ENCODE results near the gene GNG2. TPM values are rescaled to one million over a fixed set of nuclear protein-coding genes. Genes with fewer than 3 reads are reported as not detected.

GNG2 gene
- total and polyA plus RNA-seq, 10 of the 15 experiments (the other 5 are each of a cell fraction or from before 2014, with no cell fraction given), result 31.6 to 114 (median 66.4) TPM

DNA sequence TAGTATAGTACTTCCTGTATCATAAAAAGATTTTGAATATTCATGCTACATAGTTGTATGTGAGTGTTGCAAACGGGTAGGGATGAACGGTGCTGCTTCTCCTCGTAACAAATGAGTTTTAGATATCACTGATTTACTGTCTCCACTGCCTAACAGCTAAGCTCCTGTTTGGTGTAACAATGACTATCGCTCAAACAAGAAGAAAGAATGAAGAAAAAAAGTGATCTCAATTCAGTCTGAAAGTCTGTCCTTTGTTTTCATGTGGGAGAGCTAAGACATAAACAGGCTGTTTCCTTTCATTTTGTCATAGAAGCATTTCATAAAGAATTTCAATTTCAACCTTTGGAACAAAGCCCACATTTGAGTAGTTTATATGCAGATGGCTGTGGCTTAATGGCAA is 102.9 kb downstream of the GNG2 start:
- no peaks in the 10 kb centered on the region for H3K79me2 ChIP-seq (ENCODE audit: control insufficient read depth, insufficient read depth, low read length)
- RAD21 ChIA-PET (ENCODE audit: unreplicated experiment), result interaction anchor here (1.3 kb wide), 1 partner anchor 79 kb away, joined by 3 read pairs; no protein-coding TSS in a partner anchor
- POLR2A ChIA-PET, result no interaction called here
- no peak for TF ChIP-seq ZBTB11 (CRISPR knock-in tag; IDR thresholded peaks at IDR 0.05)
- no peak for TF ChIP-seq CTCF (IDR thresholded peaks at IDR 0.05 in 2 of 3, conservative IDR thresholded peaks at IDR 0.05 in 1 of 3; ENCODE audit: control insufficient read depth in 2 of 3, extremely low read depth in 1 of 3, insufficient read depth in 1 of 3, low read depth in 3 of 3, low read length in 3 of 3)
- TF ChIP-seq JUND (IDR thresholded peaks at IDR 0.05; ENCODE audit: low read depth, low read length), result no peak
- no peak for TF ChIP-seq NR2C1 (IDR thresholded peaks at IDR 0.05)
- TF ChIP-seq TCF7 (IDR thresholded peaks at IDR 0.05; ENCODE audit: borderline replicate concordance), result no peak
- TF ChIP-seq BCL3 (IDR thresholded peaks at IDR 0.05; ENCODE audit: borderline replicate concordance, insufficient read depth, low read depth, low read length, poor library complexity, severe bottlenecking), result no peak
- no peak for TF ChIP-seq TAF1 (IDR thresholded peaks at IDR 0.05; ENCODE audit: borderline replicate concordance, low read depth, low read length)
- no peak for TF ChIP-seq RBBP5 (conservative IDR thresholded peaks at IDR 0.05)
- TF ChIP-seq, protein P1, sequence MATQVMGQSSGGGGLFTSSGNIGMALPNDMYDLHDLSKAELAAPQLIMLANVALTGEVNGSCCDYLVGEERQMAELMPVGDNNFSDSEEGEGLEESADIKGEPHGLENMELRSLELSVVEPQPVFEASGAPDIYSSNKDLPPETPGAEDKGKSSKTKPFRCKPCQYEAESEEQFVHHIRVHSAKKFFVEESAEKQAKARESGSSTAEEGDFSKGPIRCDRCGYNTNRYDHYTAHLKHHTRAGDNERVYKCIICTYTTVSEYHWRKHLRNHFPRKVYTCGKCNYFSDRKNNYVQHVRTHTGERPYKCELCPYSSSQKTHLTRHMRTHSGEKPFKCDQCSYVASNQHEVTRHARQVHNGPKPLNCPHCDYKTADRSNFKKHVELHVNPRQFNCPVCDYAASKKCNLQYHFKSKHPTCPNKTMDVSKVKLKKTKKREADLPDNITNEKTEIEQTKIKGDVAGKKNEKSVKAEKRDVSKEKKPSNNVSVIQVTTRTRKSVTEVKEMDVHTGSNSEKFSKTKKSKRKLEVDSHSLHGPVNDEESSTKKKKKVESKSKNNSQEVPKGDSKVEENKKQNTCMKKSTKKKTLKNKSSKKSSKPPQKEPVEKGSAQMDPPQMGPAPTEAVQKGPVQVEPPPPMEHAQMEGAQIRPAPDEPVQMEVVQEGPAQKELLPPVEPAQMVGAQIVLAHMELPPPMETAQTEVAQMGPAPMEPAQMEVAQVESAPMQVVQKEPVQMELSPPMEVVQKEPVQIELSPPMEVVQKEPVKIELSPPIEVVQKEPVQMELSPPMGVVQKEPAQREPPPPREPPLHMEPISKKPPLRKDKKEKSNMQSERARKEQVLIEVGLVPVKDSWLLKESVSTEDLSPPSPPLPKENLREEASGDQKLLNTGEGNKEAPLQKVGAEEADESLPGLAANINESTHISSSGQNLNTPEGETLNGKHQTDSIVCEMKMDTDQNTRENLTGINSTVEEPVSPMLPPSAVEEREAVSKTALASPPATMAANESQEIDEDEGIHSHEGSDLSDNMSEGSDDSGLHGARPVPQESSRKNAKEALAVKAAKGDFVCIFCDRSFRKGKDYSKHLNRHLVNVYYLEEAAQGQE (IDR thresholded peaks at IDR 0.05; ENCODE audit: low read depth, low read length), result no peak
- no peak for TF ChIP-seq PAX8 (IDR thresholded peaks at IDR 0.05)
- TF ChIP-seq PKNOX1 (IDR thresholded peaks at IDR 0.05), result no peak
- no peak for TF ChIP-seq ZNF274 (IDR thresholded peaks at IDR 0.05; ENCODE audit: insufficient read depth, insufficient read length)

More for the DNA sequence above, 102.9 kb downstream of the GNG2 start:
- no peak for DNase-seq (ENCODE audit: low read depth, low spot score)
- in situ Hi-C loops (cut with MboI) (no loop called here), intact Hi-C loops (cut with micrococcal nuclease; ENCODE audit: unreplicated experiment) (no loop called here)
- H3K9me3 ChIP-seq (replicated peaks; ENCODE audit: control insufficient read depth, insufficient read depth, low read length), result no peaks in the 10 kb centered on the region; the same call in 2 of the 3 replicates
- no peaks in the 10 kb centered on the region for H3K27me3 ChIP-seq (replicated peaks in 1 of 2; ENCODE audit: control insufficient read depth in 2 of 2, insufficient read depth in 2 of 2, low read length in 1 of 2)
- ChIA-PET SMC1A (ENCODE audit: uncharacterized antibody, unreplicated experiment) (interaction anchor here (1.1 to 2.4 kb wide), 4 partner anchors 11 to 96 kb away, joined by 3 to 9 read pairs (median 4); no protein-coding TSS in a partner anchor), CTCF (interaction anchor here (0.9 to 1.2 kb wide), 5 partner anchors 9 to 121 kb away, joined by 3 to 7 read pairs (median 3); no protein-coding TSS in a partner anchor)
- H3K4me2 ChIP-seq (ENCODE audit: control insufficient read depth, insufficient read depth), result no peak overlapping the region
- H3K36me3 ChIP-seq (ENCODE audit: control insufficient read depth in 2 of 2, insufficient read depth in 2 of 2, low read length in 1 of 2), result no peaks in the 10 kb centered on the region; a peak in 1 of 4 replicates
- WGBS (ENCODE audit: insufficient coverage, insufficient replicate concordance, low lambda C conversion rate, missing lambda C conversion rate), result 99% methylated on average over 4 of the region's 4 CpGs
- H2AFZ ChIP-seq (ENCODE audit: control insufficient read depth, low read depth, low read length), result no peak overlapping the region
- no peak for FAIRE-seq
- no peak overlapping the region for H3K27ac ChIP-seq (ENCODE audit: control insufficient read depth, insufficient read depth)
- no TSS peak for BruUV-seq (replicated peaks)
- no peak overlapping the region for H3K9ac ChIP-seq (ENCODE audit: control insufficient read depth, insufficient read depth, low read length)
- no peak overlapping the region for H3K4me3 ChIP-seq
- H3K4me1 ChIP-seq (ENCODE audit: control insufficient read depth, insufficient read depth, low read length), result no peaks in the 10 kb centered on the region
- no peak for ATAC-seq
- H4K20me1 ChIP-seq (ENCODE audit: control insufficient read depth, insufficient read depth), result no peaks in the 10 kb centered on the region
